ENCODE measurements around the gene ALLC. TPM values are rescaled to one million over a fixed set of nuclear protein-coding genes. Genes with fewer than 3 reads are reported as not detected.

The ALLC gene
- polyA plus RNA-seq, 1 of the 3 experiments (the other 2 are of a cell fraction) = not detected

DNA sequence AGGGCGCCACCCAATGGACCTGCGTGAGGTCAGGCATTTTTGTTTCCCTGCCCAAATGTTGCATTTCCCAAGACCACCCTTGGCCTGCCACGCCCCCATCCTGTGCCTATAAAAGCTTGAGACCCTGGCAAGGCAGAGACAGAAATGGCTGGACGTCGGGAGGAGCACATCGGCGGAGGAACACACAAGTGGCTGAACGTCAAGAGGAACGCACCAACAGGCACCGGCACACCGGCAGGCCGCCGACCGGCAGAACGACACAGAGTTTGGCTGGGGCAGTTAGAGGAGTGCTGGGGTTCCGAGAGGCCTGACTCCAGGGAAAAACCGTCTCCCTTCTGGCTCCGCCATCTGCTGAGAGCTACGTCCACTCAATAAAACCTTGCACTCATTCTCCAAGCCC lies 81.3 kb downstream of the ALLC start:
- H3K9ac ChIP-seq = no peak overlapping the region
- no peaks in the 10 kb centered on the region for H3K79me2 ChIP-seq (ENCODE audit: insufficient read depth)
- H3K9me3 ChIP-seq = no peaks in the 10 kb centered on the region
- no peak overlapping the region for H3K4me3 ChIP-seq (ENCODE audit: low read depth in 2 of 2, low read length in 1 of 2)
- ChIA-PET CTCF (interaction anchor here (0.8 to 6.6 kb wide), 7 partner anchors 10 to 66 kb away, joined by 3 to 45 read pairs (median 4); no protein-coding TSS in a partner anchor), POLR2A (no interaction called here)
- no peaks in the 10 kb centered on the region for H3K27me3 ChIP-seq (ENCODE audit: insufficient read depth)
- H2AFZ ChIP-seq (ENCODE audit: low read depth) = no peak overlapping the region
- no peak for DNase-seq
- H4K20me1 ChIP-seq (ENCODE audit: insufficient read depth) = no peaks in the 10 kb centered on the region
- TF ChIP-seq, protein P1, sequence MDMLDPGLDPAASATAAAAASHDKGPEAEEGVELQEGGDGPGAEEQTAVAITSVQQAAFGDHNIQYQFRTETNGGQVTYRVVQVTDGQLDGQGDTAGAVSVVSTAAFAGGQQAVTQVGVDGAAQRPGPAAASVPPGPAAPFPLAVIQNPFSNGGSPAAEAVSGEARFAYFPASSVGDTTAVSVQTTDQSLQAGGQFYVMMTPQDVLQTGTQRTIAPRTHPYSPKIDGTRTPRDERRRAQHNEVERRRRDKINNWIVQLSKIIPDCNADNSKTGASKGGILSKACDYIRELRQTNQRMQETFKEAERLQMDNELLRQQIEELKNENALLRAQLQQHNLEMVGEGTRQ (IDR thresholded peaks at IDR 0.05; ENCODE audit: borderline replicate concordance, low read depth, low read length) = no peak
- TF ChIP-seq RCOR1 (IDR thresholded peaks at IDR 0.05; ENCODE audit: low read length) (no peak), RFX5 (IDR thresholded peaks at IDR 0.05; ENCODE audit: low read length) (no peak), FOXM1 (IDR thresholded peaks at IDR 0.05; ENCODE audit: low read depth) (no peak), SIN3A (IDR thresholded peaks at IDR 0.05; ENCODE audit: borderline replicate concordance, low read depth, low read length) (no peak), POLR2AphosphoS5 (IDR thresholded peaks at IDR 0.05; ENCODE audit: low read depth, low read length) (no peak), MEF2A (IDR thresholded peaks at IDR 0.05; ENCODE audit: borderline replicate concordance, low read depth) (no peak), MXI1 (IDR thresholded peaks at IDR 0.05; ENCODE audit: low read depth, low read length) (no peak), JUND (IDR thresholded peaks at IDR 0.05) (no peak), TCF12 (IDR thresholded peaks at IDR 0.05) (no peak), EP300 (IDR thresholded peaks at IDR 0.05; ENCODE audit: borderline replicate concordance in 1 of 2, low read depth in 1 of 2, low read length in 1 of 2) (no peak), TEAD4 (IDR thresholded peaks at IDR 0.05; ENCODE audit: borderline replicate concordance, insufficient read depth) (no peak), TAF1 (IDR thresholded peaks at IDR 0.05; ENCODE audit: borderline replicate concordance, low read depth, low read length) (no peak)
- TF ChIP-seq, protein P2, sequence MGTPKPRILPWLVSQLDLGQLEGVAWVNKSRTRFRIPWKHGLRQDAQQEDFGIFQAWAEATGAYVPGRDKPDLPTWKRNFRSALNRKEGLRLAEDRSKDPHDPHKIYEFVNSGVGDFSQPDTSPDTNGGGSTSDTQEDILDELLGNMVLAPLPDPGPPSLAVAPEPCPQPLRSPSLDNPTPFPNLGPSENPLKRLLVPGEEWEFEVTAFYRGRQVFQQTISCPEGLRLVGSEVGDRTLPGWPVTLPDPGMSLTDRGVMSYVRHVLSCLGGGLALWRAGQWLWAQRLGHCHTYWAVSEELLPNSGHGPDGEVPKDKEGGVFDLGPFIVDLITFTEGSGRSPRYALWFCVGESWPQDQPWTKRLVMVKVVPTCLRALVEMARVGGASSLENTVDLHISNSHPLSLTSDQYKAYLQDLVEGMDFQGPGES (IDR thresholded peaks at IDR 0.05; ENCODE audit: low read depth, low read length) = no peak
- TF ChIP-seq, protein P3, sequence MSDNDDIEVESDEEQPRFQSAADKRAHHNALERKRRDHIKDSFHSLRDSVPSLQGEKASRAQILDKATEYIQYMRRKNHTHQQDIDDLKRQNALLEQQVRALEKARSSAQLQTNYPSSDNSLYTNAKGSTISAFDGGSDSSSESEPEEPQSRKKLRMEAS (IDR thresholded peaks at IDR 0.05; ENCODE audit: low read depth) = no peak
- H3K27ac ChIP-seq (ENCODE audit: low read depth in 2 of 2, low read length in 1 of 2) = no peak overlapping the region
- H3K4me1 ChIP-seq (ENCODE audit: control insufficient read depth in 1 of 2, insufficient read depth in 2 of 2, low read depth in 1 of 2, low read length in 1 of 2) = no peaks in the 10 kb centered on the region
- no peaks in the 10 kb centered on the region for H3F3A ChIP-seq (replicated peaks; ENCODE audit: insufficient read depth)
- H3K36me3 ChIP-seq (replicated peaks in 1 of 2; ENCODE audit: control insufficient read depth in 1 of 2, insufficient read depth in 2 of 2, low read length in 1 of 2) = no peaks in the 10 kb centered on the region
- WGBS (ENCODE audit: low lambda C conversion rate) = 62% methylated on average over 19 of the region's 19 CpGs
- H3K9me2 ChIP-seq = no peaks in the 10 kb centered on the region
- H3K4me2 ChIP-seq = no peak overlapping the region

DNA sequence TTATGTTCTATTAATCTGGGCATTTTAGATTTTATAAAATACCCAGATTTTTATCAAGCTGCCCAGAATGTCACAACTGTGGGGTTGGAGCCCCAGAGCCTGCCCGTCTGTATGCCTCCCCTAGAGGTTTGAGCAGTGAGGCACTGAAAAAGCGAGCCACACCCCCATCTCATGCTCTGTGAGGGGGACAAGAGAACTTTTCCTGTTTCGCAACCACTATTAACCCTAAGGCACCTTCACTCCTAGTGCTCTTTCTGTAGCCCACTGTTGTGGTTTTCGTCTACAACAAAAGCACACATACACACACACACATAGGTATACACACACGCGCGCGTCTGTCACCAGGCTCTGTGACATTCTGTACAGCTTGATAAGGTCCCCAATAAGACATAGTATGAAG lies 83.4 kb downstream of the ALLC start:
- Histone ChIP-seq H3K79me2 (ENCODE audit: insufficient read depth) (no peaks in the 10 kb centered on the region), H3K4me2 (no peak overlapping the region), H3K4me3 (ENCODE audit: low read depth in 2 of 2, low read length in 1 of 2) (no peak overlapping the region), H3K9ac (no peak overlapping the region), H3K4me1 (ENCODE audit: control insufficient read depth in 1 of 2, insufficient read depth in 2 of 2, low read depth in 1 of 2, low read length in 1 of 2) (no peaks in the 10 kb centered on the region), H3K27ac (ENCODE audit: low read depth in 2 of 2, low read length in 1 of 2) (no peak overlapping the region), H3F3A (replicated peaks; ENCODE audit: insufficient read depth) (no peaks in the 10 kb centered on the region), H4K20me1 (ENCODE audit: insufficient read depth) (no peaks in the 10 kb centered on the region), H3K9me3 (no peaks in the 10 kb centered on the region), H3K36me3 (replicated peaks in 1 of 2; ENCODE audit: control insufficient read depth in 1 of 2, insufficient read depth in 2 of 2, low read length in 1 of 2) (no peaks in the 10 kb centered on the region), H3K9me2 (no peaks in the 10 kb centered on the region), H2AFZ (ENCODE audit: low read depth) (no peak overlapping the region), H3K27me3 (ENCODE audit: insufficient read depth) (no peaks in the 10 kb centered on the region)
- 63% methylated on average over 8 of the region's 8 CpGs for WGBS (ENCODE audit: low lambda C conversion rate)
- ChIA-PET CTCF (interaction anchor here (6.6 kb wide), 1 partner anchor 12 kb away, joined by 45 read pairs; no protein-coding TSS in a partner anchor), POLR2A (no interaction called here)
- TF ChIP-seq SMC3 (IDR thresholded peaks at IDR 0.05; ENCODE audit: low read depth, low read length) (no peak), TEAD4 (IDR thresholded peaks at IDR 0.05; ENCODE audit: borderline replicate concordance, insufficient read depth) (no peak), FOXJ3 (CRISPR knock-in tag; IDR thresholded peaks at IDR 0.05) (no peak), RAD21 (IDR thresholded peaks at IDR 0.05; ENCODE audit: low read length) (no peak), JUND (IDR thresholded peaks at IDR 0.05) (no peak), NFIC (IDR thresholded peaks at IDR 0.05; ENCODE audit: borderline replicate concordance) (no peak), NRF1 (IDR thresholded peaks at IDR 0.05; ENCODE audit: low read depth, low read length) (no peak)
- TF ChIP-seq, protein P4, sequence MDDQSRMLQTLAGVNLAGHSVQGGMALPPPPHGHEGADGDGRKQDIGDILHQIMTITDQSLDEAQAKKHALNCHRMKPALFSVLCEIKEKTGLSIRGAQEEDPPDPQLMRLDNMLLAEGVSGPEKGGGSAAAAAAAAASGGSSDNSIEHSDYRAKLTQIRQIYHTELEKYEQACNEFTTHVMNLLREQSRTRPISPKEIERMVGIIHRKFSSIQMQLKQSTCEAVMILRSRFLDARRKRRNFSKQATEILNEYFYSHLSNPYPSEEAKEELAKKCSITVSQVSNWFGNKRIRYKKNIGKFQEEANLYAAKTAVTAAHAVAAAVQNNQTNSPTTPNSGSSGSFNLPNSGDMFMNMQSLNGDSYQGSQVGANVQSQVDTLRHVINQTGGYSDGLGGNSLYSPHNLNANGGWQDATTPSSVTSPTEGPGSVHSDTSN (IDR thresholded peaks at IDR 0.05) = no peak
- TF ChIP-seq, protein P1 (IDR thresholded peaks at IDR 0.05; ENCODE audit: borderline replicate concordance, low read depth, low read length) = no peak
- TF ChIP-seq, protein P5, sequence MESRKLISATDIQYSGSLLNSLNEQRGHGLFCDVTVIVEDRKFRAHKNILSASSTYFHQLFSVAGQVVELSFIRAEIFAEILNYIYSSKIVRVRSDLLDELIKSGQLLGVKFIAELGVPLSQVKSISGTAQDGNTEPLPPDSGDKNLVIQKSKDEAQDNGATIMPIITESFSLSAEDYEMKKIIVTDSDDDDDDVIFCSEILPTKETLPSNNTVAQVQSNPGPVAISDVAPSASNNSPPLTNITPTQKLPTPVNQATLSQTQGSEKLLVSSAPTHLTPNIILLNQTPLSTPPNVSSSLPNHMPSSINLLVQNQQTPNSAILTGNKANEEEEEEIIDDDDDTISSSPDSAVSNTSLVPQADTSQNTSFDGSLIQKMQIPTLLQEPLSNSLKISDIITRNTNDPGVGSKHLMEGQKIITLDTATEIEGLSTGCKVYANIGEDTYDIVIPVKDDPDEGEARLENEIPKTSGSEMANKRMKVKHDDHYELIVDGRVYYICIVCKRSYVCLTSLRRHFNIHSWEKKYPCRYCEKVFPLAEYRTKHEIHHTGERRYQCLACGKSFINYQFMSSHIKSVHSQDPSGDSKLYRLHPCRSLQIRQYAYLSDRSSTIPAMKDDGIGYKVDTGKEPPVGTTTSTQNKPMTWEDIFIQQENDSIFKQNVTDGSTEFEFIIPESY (IDR thresholded peaks at IDR 0.05; ENCODE audit: borderline replicate concordance, low read depth) = no peak
- no peak for DNase-seq
